Chondrocyte (in vitro differentiated cells): ENCODE measurements around the gene KIAA0232. TPM values are rescaled to one million over a fixed set of nuclear protein-coding genes. Genes with fewer than 3 reads are reported as not detected.

Experiments used
- DNase-seq: peaks from one replicate; pipeline ENCODE4 v3.0.0; 2021; ENCODE audit warnings: mixed read lengths, low spot score
- H3K27ac Mint-ChIP-seq: one replicate; pipeline ENCODE4 v1.8.0; 2021; ENCODE audit warnings: mild to moderate bottlenecking, moderate library complexity, mixed read lengths; ENCODE audit not compliant: unreplicated experiment
- H3K27me3 Mint-ChIP-seq: 2 replicates; pipeline ENCODE4 v1.8.0; 2021; ENCODE audit warnings: low read depth, mixed read lengths
- H3K36me3 Mint-ChIP-seq: 2 replicates; pipeline ENCODE4 v1.8.0; 2021; ENCODE audit warnings: low read depth, mixed read lengths
- H3K4me1 Mint-ChIP-seq: 2 replicates; pipeline ENCODE4 v1.8.0; 2021; ENCODE audit warnings: low read depth, mild to moderate bottlenecking, mixed read lengths
- H3K4me3 Mint-ChIP-seq: one replicate; pipeline ENCODE4 v1.8.0; 2021; ENCODE audit warnings: mild to moderate bottlenecking, moderate library complexity, mixed read lengths; ENCODE audit not compliant: unreplicated experiment
- H3K9me3 Mint-ChIP-seq: 2 replicates; pipeline ENCODE4 v1.8.0; 2021; ENCODE audit warnings: low read depth, mixed read lengths
- total RNA-seq: library from RNA; stranded (reverse); gene quantifications from 3 replicates; pipeline ENCODE4 v1.2.1, GENCODE V29; 2021
- TF ChIP-seq, protein P1 (sequence below): fragments of 200-600 bp; sonication (generic); IDR thresholded peaks from 2 replicates; pipeline ENCODE4 v1.5.0; 2021; ENCODE audit warnings: antibody characterized with exemption, mild to moderate bottlenecking, moderate library complexity

Gene KIAA0232
- total RNA-seq, 1 donor from 2014 or later, result 24.7 TPM

DNA sequence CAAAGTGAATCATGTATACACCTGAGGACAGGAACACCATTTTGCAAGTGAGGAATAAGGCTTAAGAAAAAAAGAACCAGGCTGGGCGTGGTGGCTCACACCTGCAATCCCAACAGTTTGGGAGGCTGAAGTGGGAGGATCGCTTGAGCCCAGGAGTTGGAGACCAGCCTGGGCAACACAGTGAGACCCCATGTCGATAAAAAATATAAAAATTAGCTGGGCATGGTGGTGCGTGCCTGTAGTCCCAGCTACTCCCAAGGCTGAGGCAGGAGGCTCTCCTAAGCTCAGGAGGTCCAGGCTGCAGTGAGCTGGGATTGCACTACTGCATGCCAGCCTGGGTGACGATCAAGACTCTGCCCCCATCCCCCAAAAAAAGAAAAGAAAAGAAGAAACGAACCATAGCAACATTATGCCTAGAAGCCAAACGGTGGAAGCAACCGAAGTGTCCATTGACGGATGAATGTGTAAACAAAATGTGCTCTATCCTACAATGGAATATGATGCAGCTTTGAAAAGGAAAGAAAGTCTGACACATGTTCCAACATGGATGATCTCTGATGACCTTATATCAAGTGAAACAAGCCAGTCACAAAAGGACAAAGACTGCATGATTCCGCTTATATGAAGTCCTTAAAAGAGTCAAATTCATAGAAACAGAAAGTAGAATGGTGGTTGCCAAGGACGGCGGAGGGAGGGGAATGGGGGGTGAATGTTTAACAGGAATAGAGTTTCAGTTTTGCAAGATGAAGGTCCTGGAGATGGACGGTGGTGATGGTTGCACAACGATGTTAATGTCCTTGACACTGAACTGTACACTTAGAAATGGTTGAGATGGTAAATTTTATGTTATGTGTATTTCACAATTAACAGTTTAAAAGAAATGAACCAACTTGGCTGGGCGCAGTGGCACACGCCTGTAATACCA lies 8.6 kb upstream of the KIAA0232 start:
- Mint-ChIP-seq H3K27ac (peak overlapping the region; percentile 77), H3K9me3 (no peaks in the 10 kb centered on the region), H3K4me3 (no peak overlapping the region), H3K36me3 (no peaks in the 10 kb centered on the region), H3K27me3 (peaks cover 2% of the 10 kb centered on the region), H3K4me1 (peaks cover 26% of the 10 kb centered on the region)
- TF ChIP-seq, protein P1, sequence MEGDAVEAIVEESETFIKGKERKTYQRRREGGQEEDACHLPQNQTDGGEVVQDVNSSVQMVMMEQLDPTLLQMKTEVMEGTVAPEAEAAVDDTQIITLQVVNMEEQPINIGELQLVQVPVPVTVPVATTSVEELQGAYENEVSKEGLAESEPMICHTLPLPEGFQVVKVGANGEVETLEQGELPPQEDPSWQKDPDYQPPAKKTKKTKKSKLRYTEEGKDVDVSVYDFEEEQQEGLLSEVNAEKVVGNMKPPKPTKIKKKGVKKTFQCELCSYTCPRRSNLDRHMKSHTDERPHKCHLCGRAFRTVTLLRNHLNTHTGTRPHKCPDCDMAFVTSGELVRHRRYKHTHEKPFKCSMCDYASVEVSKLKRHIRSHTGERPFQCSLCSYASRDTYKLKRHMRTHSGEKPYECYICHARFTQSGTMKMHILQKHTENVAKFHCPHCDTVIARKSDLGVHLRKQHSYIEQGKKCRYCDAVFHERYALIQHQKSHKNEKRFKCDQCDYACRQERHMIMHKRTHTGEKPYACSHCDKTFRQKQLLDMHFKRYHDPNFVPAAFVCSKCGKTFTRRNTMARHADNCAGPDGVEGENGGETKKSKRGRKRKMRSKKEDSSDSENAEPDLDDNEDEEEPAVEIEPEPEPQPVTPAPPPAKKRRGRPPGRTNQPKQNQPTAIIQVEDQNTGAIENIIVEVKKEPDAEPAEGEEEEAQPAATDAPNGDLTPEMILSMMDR, result no peak
- DNase-seq, result no peak

DNA sequence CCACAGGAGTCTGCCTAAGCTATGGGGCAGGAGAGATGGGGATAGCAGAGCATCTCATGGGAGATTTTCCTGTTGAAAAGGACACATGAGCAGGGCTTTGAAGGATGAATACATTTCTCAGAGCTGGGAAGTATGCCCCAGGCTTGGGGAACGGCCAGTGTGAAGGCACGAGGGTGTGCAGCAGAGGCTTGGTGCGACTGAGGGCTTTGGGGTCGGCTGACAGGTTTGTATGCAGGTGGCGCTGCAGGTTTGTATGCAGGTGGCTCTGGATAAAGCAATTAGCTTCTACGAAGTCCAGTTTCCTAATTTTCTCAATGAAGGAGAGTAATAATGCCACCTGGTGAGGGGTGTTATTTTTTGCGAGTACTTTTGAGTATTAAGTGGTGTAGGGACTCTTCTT lies 6.8 kb upstream of the KIAA0232 start:
- H3K27ac Mint-ChIP-seq, result no peak overlapping the region
- TF ChIP-seq, protein P1, result no peak
- no peaks in the 10 kb centered on the region for H3K36me3 Mint-ChIP-seq
- no peak overlapping the region for H3K4me3 Mint-ChIP-seq
- peaks cover 30% of the 10 kb centered on the region for H3K4me1 Mint-ChIP-seq
- peaks cover 2% of the 10 kb centered on the region for H3K27me3 Mint-ChIP-seq
- no peak for DNase-seq
- H3K9me3 Mint-ChIP-seq, result no peaks in the 10 kb centered on the region

DNA sequence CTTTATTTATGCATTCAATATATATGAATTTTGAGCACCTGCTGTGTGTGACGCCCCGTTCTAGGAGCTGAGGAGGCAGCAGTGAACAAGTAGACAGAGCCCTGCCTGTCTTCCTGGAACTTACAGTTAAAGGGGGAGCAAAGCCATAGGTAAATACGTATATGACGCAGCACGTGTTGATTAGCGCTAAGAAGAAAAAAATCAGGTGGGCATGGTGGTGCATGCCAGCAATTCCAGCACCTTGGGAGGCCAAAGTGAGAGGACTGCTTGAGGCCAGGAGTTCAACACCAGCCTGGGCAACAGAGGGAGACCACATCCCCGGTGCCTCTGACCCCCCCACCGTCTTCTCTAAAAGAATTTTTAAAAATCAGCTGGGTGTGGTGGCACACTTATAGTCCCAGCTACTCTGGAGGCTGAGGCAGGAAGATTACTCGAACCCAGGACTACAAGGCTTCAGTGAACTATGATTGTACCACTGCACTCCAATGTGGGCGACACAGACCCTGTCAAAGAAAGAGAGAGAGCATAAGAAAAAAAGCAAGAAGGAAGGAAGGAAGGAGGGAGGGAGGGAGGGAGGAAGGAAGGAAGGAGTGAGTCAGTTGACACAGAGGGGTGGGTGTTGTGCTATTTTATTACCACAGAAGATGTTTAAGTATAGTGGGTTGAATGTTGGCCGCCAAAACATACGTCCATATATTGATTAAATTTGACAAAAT lies 5.4 kb upstream of the KIAA0232 start:
- H3K4me3 Mint-ChIP-seq, result no peak overlapping the region
- peaks cover 24% of the 10 kb centered on the region for H3K4me1 Mint-ChIP-seq
- H3K9me3 Mint-ChIP-seq, result no peaks in the 10 kb centered on the region
- no peak for DNase-seq
- TF ChIP-seq, protein P1, result no peak
- H3K27me3 Mint-ChIP-seq, result peaks cover 2% of the 10 kb centered on the region
- no peaks in the 10 kb centered on the region for H3K36me3 Mint-ChIP-seq
- H3K27ac Mint-ChIP-seq, result no peak overlapping the region

DNA sequence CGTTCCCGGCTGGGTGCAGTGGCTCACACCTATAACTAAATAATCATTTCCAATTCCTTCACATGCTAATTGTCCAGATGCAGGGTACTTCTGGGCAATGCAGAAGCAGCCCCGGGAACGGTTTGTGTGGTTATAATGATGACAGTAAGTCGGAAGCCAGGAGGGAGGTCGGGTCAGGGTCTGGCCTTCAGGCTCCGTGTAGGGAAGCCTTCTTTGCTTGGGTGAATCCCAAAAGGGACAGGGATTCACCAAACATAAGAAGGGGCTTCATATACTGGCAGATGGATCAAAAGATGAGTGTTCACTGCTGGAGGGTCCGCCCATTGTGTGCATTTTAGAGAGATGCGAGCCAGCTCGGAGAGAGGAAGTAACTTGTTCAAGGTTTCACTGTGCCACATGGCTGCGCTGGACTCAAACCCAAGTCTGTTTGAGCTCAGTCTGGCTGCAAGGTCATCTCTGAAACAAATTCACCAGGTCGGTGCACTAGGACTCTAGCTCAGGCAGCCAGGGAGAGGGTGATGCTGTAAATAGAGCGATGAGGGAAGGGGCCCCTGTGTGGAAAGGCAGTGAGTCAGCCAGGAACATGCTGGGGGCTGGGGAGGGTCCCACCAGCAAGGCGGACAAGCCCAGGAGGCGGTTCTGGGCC lies 4.8 kb upstream of the KIAA0232 start:
- Mint-ChIP-seq H3K27ac (no peak overlapping the region), H3K27me3 (peaks cover 2% of the 10 kb centered on the region), H3K4me3 (no peak overlapping the region), H3K36me3 (no peaks in the 10 kb centered on the region), H3K4me1 (peaks cover 17% of the 10 kb centered on the region), H3K9me3 (no peaks in the 10 kb centered on the region)
- DNase-seq, result no peak
- TF ChIP-seq, protein P1, result no peak

DNA sequence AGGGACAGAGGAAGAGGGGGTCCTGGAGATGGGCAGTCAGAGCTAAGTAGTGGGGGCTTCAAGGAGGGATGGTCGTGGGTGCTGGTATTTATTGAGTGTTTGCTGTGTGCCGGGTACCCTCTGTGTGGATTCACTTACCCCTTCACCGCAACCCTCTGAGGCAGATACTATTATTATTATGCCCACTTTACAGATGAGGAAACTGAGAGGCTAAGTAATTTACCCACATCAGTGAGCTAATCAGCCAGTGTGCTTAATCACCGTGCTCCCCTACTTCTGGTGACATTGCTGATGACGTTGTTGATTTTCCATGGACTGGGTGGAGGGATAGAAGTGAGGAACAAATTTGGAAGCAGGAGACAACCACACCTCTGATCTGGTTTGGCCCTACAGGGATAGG lies 4.1 kb upstream of the KIAA0232 start:
- no peak overlapping the region for H3K27ac Mint-ChIP-seq
- peaks cover 2% of the 10 kb centered on the region for H3K27me3 Mint-ChIP-seq
- H3K4me3 Mint-ChIP-seq, result no peak overlapping the region
- H3K4me1 Mint-ChIP-seq, result peaks cover 10% of the 10 kb centered on the region
- DNase-seq, result no peak
- H3K9me3 Mint-ChIP-seq, result no peaks in the 10 kb centered on the region
- no peaks in the 10 kb centered on the region for H3K36me3 Mint-ChIP-seq
- TF ChIP-seq, protein P1, result no peak
